IPS DF 19.7 (cell line): ENCODE data around the gene FAT2.
"Not testable (repeated sequence)": the region's sequence is repeated elsewhere in the genome, so short reads cannot be mapped to it uniquely, and the experiment has no call there.

Experiments used
- DNase-seq: peaks from one replicate; pipeline ENCODE4 v3.0.0-alpha.2; 2013; ENCODE audit warnings: low read depth, low spot score

Gene FAT2

DNA sequence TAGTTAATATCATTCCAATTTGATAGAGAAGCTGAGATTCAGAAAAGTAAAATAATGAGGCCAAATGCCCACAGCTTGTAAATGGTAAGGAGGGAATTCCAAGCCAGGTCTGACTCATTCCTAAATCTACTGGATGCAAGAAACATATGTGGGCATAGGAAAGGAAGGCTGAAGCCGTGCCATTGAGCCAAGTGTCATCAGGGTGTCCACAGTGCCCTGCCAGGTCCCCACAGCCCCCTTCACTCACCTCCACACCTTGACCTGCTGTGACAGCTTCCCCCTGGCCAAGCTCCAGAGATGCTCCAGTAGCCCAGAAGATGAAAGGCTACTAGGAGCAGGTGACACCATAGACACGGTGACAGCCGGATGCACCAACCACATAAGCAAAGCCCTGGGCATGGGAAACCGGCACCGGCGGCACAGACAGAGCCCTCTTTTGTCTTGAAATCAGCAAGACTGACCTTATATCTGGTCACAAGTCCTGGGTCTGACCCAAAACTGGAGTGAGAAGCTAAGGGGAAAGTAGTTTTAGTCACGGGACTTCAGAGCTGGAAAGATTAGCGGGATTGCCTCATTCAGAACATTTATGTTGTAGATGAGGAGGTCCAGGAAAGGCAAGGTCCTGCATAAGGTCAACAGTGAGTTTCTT, 20.1 kb upstream of the FAT2 start:
- DNase-seq, result no peak

DNA sequence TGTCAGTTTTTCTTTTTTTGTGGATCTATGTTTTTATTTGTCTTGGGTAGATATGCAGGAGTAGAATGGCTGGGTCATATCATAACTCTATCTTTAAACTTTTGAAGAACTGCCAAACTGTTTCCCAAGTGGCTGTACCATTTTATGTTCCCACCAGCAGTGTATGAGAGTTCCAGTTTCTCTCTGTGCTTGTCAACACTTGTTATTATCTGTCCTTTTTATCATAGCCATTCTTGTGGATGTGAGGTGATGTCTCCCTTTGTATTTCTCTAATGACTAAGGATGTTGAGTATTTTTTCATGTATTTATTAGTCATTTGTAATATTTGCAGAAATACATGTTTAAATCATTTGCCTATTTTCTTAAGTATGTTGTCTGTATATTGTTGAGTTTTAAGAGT, 17.4 kb upstream of the FAT2 start:
- DNase-seq, result no peak

DNA sequence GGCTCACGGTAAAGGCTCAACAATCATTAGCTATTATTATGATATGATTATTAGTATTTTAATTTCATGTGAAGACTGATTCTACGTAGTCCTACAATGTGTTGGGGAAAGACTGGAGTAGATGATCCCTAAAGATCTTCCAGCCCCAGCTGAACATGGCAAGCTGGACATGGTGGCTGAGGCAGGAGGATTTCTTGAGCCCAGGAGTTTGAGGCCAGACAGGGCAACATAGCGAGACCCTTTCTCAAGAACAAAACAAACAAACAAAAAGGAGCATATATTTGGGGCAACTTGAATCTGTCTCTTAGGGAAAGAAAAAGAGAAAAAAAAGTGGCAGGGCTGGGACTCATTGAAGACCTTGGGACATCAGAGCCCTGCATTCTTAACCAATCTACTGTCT, 16.2 kb upstream of the FAT2 start:
- no peak for DNase-seq

DNA sequence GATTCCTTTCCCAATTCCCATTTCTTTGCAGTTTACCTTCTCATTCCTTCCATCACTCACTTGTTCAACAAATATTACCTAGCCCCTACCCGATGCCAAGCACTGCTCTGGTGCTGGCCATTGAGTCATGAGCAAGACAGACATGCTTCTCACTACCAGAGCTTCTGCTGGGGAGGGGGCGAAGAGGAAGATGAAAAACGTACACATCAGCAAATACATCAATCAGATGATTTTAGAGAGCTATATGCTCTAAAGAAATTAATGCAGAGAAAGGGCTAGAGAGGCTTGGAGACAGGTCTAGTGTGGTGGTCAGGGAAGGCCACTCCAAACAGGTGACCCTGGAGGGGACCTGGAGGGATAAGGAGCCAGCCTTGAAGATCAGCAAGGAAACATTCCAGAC, 14.4 kb upstream of the FAT2 start:
- no peak for DNase-seq

GRCh38 chr5:151602806-151603205, 11.7 kb upstream of the FAT2 start:
- no peak for DNase-seq

DNA sequence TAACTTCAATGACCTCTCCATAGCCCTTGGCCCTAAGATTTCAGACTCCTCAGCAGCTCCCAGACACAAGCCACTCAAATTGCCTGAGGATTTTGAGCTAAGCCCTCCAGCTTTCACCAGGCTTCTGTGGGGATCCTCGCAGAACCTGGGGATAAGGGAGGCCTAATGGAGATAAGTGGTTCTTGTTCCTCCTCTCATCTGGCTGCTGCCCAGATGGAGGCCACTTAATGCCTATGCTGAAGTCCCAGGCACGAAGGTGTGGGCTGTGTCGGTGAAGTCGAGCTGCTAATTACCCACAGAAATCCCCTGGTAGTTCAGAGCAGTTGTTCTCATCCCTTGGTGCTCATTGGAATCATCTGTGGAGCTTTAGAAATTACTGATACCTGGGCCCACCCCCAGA, 10.3 kb upstream of the FAT2 start:
- DNase-seq, result no peak

GRCh38 chr5:151600069-151600665, 9.0 kb upstream of the FAT2 start:
- no peak for DNase-seq

- no peak for DNase-seq
Measured at GRCh38 chr5:151598984-151599383, 7.9 kb upstream of the FAT2 start.

DNA sequence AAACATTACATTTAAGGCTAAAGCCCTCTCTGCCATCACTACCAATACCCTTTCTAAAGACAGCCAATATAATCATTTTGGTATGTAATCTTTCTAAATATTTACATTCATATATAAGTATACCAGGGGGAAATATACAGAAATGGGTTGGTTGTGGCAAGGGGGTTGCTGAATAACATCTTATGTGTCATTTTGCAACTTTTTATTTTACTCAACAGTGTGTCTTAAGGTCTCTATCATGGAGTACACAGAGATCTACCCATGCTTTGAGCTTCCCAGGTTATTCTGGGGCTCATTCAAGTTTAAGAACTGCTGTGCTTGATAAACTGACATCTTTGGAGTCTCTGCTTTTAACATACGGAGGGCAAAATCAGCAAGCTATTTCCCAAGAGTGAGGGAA, 7.4 kb upstream of the FAT2 start:
- no peak for DNase-seq

DNA sequence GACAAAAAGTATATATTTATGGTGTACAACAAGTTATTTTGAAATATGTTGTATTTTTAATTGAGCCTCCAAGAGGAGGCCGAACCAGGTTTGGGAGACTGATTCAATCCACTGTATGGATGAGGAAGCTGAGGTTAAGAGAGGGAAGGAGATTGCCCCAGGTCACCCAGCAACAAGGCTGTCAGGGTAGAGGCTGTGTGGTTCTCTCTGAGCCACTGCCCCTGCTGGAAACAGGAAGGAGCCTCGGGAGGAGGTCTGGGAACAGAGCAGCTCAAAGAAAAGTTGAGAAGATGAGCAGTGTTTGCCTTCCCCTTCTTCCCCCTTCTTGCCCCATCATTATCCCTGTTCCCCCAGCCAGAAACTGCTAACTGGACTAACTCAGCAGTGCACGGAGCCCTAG, 6.6 kb upstream of the FAT2 start:
- DNase-seq, result no peak

GRCh38 chr5:151596828-151597539, 5.9 kb upstream of the FAT2 start:
- no peak for DNase-seq

DNA sequence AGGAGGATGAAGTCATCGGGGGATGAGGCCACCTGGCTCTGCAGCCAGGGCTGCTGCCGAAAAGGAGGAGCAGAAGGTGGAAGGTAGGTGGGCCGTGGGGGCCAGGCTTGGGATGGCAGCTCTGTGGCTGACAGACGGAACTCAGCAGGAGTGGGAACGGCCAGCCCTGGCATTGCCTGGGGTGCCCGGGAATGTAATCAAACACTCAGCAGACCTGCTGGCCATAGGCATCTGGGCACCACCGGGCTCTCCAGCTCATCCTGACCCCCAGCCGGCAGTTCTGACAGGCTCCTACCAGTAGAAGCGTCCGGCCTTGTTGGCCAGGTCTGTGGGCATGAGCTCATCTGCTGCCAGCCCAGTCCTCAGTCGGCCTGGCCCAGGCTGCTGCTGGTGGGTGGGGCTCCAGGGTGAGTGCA, 4.3 kb upstream of the FAT2 start:
- DNase-seq, result no peak

DNA sequence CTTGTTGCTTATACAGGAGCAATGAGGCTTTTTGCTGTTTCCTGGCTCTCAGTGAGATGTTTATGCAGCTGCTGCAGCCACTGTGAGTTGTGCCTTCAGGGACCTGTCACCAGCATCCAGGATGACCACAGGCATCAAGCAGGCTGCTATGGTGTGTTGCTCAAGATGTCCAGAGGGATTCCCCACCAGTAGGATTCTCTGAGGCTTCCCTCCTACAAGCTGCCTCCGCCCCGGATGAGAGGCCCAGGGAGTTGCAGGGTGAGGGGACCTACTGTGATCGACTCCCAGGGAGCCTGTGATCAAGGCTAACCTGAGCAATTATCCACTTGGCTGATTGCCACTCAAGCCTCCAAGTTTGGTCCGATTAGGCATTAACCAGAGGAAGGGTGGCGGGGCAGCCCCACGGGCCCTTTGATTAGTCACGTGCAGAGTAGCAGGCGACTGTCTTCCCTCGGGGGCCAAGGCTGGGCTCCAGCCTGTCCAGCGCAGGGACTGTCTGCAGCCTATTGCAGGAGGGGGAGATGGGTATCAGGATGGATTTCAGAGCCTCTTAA, 1.8 kb upstream of the FAT2 start:
- DNase-seq, result no peak

DNA sequence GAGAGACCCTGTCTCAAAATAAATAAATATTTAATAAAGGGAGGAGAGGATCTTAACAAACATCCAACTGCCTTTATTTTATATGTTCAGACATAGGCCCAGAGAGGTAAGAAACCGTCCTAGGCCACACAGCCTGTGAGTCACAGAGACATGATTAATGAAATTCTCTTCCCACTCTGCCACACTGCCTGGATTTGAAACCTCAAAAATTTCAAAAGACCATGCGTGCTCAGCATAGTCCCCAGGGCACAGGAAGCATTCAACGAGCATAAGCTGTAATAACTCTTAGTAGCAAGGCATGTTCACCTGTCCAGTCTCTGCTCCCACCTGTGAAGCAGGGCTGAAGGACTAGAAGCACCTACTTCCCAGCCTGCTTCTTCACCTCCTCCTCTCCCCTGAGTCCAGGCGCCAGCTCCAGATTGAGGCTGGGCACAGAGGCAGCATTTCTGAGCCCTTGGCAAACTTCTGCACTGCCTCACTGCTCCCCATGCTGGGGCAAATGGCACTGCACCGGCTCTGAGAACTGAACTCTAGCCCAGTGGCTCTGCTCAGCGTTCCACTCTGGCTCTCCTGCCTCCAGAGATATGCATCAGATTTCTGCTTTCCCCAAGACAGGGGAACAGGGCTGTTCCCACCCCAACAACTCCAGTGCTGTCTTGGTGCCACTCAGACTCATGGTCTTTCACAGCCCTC, 1.1 kb downstream of the FAT2 start:
- no peak for DNase-seq

- no peak for DNase-seq
Measured at GRCh38 chr5:151587796-151588555, 3.2 kb downstream of the FAT2 start.

DNA sequence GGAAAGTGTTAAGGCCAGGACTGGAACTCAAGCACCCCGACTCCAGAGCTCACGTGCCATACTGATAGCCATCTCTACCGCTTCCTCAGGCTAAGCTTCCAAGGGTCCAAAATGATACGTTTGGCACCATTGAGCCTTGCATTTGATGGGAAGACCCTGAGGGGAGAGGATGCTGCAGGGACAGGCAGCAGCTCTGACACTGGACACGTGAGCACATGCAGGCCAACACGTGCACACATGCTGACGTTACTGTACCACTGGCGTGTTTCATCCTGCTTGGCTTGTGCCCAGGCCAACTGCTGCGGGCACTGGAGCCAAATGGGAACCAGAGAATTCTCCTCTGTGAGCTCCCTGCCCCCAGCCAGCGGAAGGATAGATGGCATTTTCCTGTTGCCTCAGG, 5.2 kb downstream of the FAT2 start:
- DNase-seq, result no peak

GRCh38 chr5:151585344-151585743, 5.8 kb downstream of the FAT2 start:
- not testable (repeated sequence) for DNase-seq

DNA sequence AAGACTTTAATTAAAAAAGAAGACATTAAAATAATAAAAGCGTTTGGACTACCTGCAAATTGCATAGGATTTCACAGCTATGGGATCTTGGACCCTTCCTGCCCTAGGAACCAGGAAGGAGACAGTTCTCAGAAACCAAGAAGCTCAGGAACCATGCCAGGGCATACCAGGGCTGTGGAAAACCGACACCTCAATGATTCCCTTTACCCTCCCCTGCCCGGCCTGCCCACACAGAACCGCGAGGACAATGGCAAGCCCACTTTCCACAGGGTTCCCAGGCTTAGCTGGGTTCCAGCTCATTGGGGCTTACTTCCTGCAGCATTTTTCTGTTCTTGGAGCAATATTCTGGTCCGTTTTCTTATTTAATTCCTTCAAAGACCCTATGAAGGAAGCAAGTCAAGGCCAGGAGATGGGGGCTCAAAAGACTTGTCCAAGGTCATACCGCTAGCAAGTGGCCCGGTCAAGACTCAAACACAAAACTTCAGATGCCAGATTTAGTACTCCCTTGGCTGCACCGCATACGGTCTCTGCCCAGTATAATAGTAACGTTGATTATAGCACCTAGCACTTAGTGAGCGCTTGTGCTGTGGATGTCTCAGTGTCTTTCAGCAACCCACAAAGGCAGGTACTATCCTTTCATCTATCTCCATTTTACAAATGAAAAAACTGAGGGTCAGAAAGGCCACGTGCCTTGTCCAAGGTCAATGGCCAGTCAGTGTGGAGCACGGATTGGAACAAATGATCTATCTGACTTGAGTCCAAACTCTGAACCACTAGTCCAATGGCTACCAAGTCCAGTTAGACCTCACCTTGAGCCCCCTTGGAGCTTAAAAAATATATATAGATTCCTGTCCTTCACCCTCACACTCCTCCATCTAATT, 6.8 kb downstream of the FAT2 start:
- DNase-seq, result no peak

DNA sequence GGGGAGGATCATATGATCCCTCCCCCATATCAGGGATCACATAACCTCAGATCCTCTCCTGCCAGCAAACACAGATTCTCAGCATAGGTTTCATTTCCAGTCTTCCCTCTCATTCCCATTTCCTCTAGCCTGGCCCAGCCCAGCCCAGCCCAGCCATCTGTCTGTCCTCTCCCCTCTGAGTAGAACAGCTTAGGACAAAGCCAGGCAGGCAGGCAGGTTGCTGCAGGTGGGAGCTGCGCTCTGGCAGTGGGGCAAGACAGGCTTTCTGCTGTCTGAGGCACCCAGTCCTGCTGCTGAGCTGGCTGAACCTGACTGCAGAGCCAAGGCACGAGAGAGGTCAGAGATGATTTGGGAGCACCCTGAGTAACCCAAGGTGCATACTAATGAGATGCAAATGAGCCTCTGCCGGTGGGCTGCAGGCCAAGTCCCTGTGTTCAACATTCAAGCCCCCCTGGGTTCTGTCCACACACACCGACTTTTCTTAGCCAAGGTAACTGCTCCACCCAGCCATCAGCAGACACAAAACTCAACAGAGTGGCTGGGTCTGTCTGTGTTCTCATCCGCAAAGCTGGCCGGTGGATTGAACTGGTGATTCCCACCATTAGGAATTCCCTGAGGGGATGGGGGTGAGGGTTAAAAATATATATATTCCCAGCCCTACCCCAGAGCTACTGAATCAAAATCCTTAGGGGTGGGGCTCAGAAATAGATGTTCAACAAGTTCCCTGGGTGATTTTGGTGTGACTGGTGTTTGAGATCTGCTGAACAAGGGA, 9.1 kb downstream of the FAT2 start:
- DNase-seq, result no peak

DNA sequence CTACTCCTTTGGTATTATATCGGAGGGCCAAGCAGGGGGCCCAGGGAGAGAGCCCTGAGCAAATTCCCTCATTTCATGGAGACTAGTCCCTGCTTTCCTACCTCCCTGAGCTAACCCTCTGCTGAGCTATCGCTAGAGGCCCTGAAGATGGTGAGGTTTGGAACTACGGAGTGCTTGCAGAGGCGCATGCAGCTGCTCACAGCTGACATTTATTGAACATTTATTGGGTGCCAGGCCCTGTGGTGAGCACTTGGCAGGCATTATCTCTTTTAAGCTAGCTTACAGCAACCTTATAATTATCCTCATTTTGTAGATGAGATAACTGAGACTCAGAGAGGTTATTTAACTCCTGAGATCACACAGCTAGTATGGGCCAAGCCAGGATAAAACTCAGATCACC, 9.8 kb downstream of the FAT2 start:
- DNase-seq, result no peak
